H1 (cell line): ENCODE measurements around the gene OR14J1. TPM values are rescaled to one million over a fixed set of nuclear protein-coding genes. Genes with fewer than 3 reads are reported as not detected.

Experiments
- CTCF ChIA-PET: fragments of 300-600 bp; sonication (Branson Sonifier 250); formaldehyde crosslinking; loops from one replicate; lab custom pipeline; 2021; ENCODE audit not compliant: partially characterized antibody; lab: Charles Lee
- POLR2A ChIA-PET: fragments of 300-600 bp; sonication (Branson Sonifier 250); formaldehyde crosslinking; loops from one replicate; lab custom pipeline; 2021; ENCODE audit warnings: inconsistent platforms; ENCODE audit not compliant: partially characterized antibody; lab: Charles Lee
- DNase-seq, 2 experiments: peaks; one replicate each; pipeline versions ENCODE4 v3.0.0 to v3.0.0-alpha.2; 2010 to 2022; ENCODE audit warnings: low spot score in 2 of 2, low read depth in 1 of 2, mixed read lengths in 1 of 2
- FAIRE-seq: peaks from 2 replicates; lab custom pipeline; 2011; peaks lifted over from hg19 to GRCh38; lab: Jason Lieb, UNC
- H2AFZ ChIP-seq: 2 replicates; pipeline ENCODE4 v1.8.1; 2012; ENCODE audit warnings: low read length, inconsistent platforms
- H2AK5ac ChIP-seq: 2 replicates; pipeline ENCODE4 v1.6.1; 2013; ENCODE audit warnings: low read depth, low read length
- H2BK120ac ChIP-seq: replicated peaks from 2 replicates; pipeline ENCODE3; 2013; ENCODE audit warnings: low read depth, low read length, inconsistent platforms
- H2BK12ac ChIP-seq: 2 replicates; pipeline ENCODE4 v1.6.1; 2013; ENCODE audit warnings: low read depth, low read length
- H2BK15ac ChIP-seq: 2 replicates; pipeline ENCODE4 v1.6.1; 2013; ENCODE audit warnings: low read length
- H2BK20ac ChIP-seq: 2 replicates; pipeline ENCODE4 v1.6.1; 2013; ENCODE audit warnings: low read length
- H2BK5ac ChIP-seq: 2 replicates; pipeline ENCODE4 v1.6.1; 2013; ENCODE audit warnings: low read depth, low read length
- H3K14ac ChIP-seq: 2 replicates; pipeline ENCODE4 v1.6.1; 2013; ENCODE audit warnings: inconsistent platforms; ENCODE audit not compliant: insufficient read length
- H3K18ac ChIP-seq: 2 replicates; pipeline ENCODE4 v1.6.1; 2013; ENCODE audit warnings: low read length; ENCODE audit errors: extremely low read depth
- H3K23ac ChIP-seq: 2 replicates; pipeline ENCODE4 v1.6.1; 2013; ENCODE audit warnings: inconsistent platforms; ENCODE audit not compliant: insufficient read length
- H3K23me2 ChIP-seq: 2 replicates; pipeline ENCODE4 v1.6.1; 2013; ENCODE audit warnings: low read depth, low read length
- H3K27ac ChIP-seq: 2 replicates; pipeline ENCODE4 v1.6.1; 2011; ENCODE audit warnings: low read depth, low read length, inconsistent platforms
- H3K27me3 ChIP-seq, 4 experiments: replicated peaks in 1 of 4; 1 replicate in 1 of 4; 2 replicates in 3 of 4; pipeline versions ENCODE4 v1.6.1 to v1.8.1; 2011 to 2013; ENCODE audit warnings: low read length in 3 of 4, mild to moderate bottlenecking in 3 of 4, inconsistent platforms in 2 of 4, mixed read lengths in 2 of 4, moderate library complexity in 1 of 4; ENCODE audit not compliant: control insufficient read depth in 3 of 4, insufficient read depth in 3 of 4; ENCODE audit errors: extremely low read depth in 1 of 4
- H3K36me3 ChIP-seq, 4 experiments: 2 replicates each; pipeline versions ENCODE4 v1.6.1 to v1.8.1; 2011 to 2013; ENCODE audit warnings: mild to moderate bottlenecking in 4 of 4, low read length in 3 of 4, moderate library complexity in 2 of 4, control low read depth in 1 of 4, inconsistent platforms in 1 of 4; ENCODE audit not compliant: insufficient read depth in 4 of 4, control insufficient read depth in 2 of 4
- H3K4ac ChIP-seq: replicated peaks from 2 replicates; pipeline ENCODE3; 2013; ENCODE audit warnings: low read length, low read depth, mixed read lengths, inconsistent platforms; ENCODE audit not compliant: insufficient read length
- H3K4me1 ChIP-seq, 4 experiments: replicated peaks in 1 of 4; 1 replicate in 1 of 4; 2 replicates in 3 of 4; pipeline versions ENCODE4 v1.6.1 to v1.8.1; 2011 to 2013; ENCODE audit warnings: low read length in 3 of 4, inconsistent platforms in 2 of 4, mixed read lengths in 1 of 4; ENCODE audit not compliant: insufficient read depth in 4 of 4, control insufficient read depth in 3 of 4
- H3K4me2 ChIP-seq, 2 experiments: 2 replicates each; pipeline versions ENCODE4 v1.6.1 to v1.8.1; 2011 to 2013; ENCODE audit warnings: low read depth in 2 of 2, low read length in 2 of 2, control low read depth in 1 of 2, inconsistent platforms in 1 of 2, mild to moderate bottlenecking in 1 of 2; ENCODE audit not compliant: insufficient read depth in 1 of 2
- H3K4me3 ChIP-seq, 4 experiments: fragments of 200-600, 300-600 bp in 1 of 4; sonication (generic), shearing (Covaris generic), sonication (Bioruptor Twin) in 1 of 4; 2 replicates each; pipeline versions ENCODE4 v1.5.1 to v1.8.1; 2011 to 2016; ENCODE audit warnings: low read length in 4 of 4, low read depth in 3 of 4, control low read depth in 2 of 4, inconsistent platforms in 2 of 4, mild to moderate bottlenecking in 2 of 4, mixed read lengths in 1 of 4, moderate library complexity in 1 of 4; ENCODE audit not compliant: insufficient read depth in 2 of 4; ENCODE audit errors: extremely low read depth in 1 of 4
- H3K56ac ChIP-seq: replicated peaks from 2 replicates; pipeline ENCODE3; 2013; ENCODE audit warnings: low read depth, mild to moderate bottlenecking, mixed read lengths, low read length, inconsistent platforms; ENCODE audit not compliant: insufficient read length
- H3K79me1 ChIP-seq: 2 replicates; pipeline ENCODE4 v1.6.1; 2013; ENCODE audit warnings: low read depth, low read length, control low read depth
- H3K79me2 ChIP-seq, 2 experiments: 2 replicates each; pipeline versions ENCODE4 v1.6.1 to v1.8.1; 2012 to 2013; ENCODE audit warnings: low read length in 2 of 2, mild to moderate bottlenecking in 2 of 2, inconsistent platforms in 1 of 2; ENCODE audit not compliant: insufficient read depth in 2 of 2, control insufficient read depth in 1 of 2
- H3K9ac ChIP-seq, 4 experiments: replicated peaks in 1 of 4; 1 replicate in 1 of 4; 2 replicates in 3 of 4; pipeline versions ENCODE4 v1.6.1 to v1.8.1; 2011 to 2013; ENCODE audit warnings: low read depth in 3 of 4, low read length in 3 of 4, control low read depth in 2 of 4, mild to moderate bottlenecking in 2 of 4, moderate library complexity in 2 of 4, inconsistent platforms in 1 of 4; ENCODE audit errors: extremely low read depth in 1 of 4
- H3K9me3 ChIP-seq, 2 experiments: 2 replicates each; pipeline versions ENCODE4 v1.6.1 to v1.8.1; 2012 to 2013; ENCODE audit warnings: mild to moderate bottlenecking in 2 of 2, moderate library complexity in 2 of 2, control low read depth in 1 of 2, inconsistent platforms in 1 of 2, low read depth in 1 of 2, low read length in 1 of 2, mixed read lengths in 1 of 2; ENCODE audit not compliant: insufficient read depth in 2 of 2
- H4K20me1 ChIP-seq, 2 experiments: replicated peaks in 1 of 2; 2 replicates each; pipeline versions ENCODE3 to v1.8.1; 2011 to 2013; ENCODE audit warnings: inconsistent platforms in 2 of 2, low read length in 2 of 2, mild to moderate bottlenecking in 1 of 2; ENCODE audit not compliant: insufficient read depth in 2 of 2, control insufficient read depth in 1 of 2
- H4K5ac ChIP-seq: 2 replicates; pipeline ENCODE4 v1.6.1; 2013; ENCODE audit warnings: low read length, low read depth, mixed read lengths, inconsistent platforms; ENCODE audit not compliant: insufficient read length
- H4K8ac ChIP-seq: 2 replicates; pipeline ENCODE4 v1.8.0; 2013; ENCODE audit warnings: mild to moderate bottlenecking, moderate library complexity, low read length, inconsistent platforms; ENCODE audit not compliant: insufficient read depth; ENCODE audit errors: extremely low read depth
- H4K91ac ChIP-seq: replicated peaks from 2 replicates; pipeline ENCODE3; 2013; ENCODE audit warnings: low read length, mixed read lengths, inconsistent platforms; ENCODE audit not compliant: insufficient read length
- CBX8 ChIP-seq: fragments of 300-800, 300-1000 bp; sonication (generic); IDR thresholded peaks from 2 replicates; pipeline ENCODE4 v1.7.1; 2016; ENCODE audit warnings: low read depth, low read length, borderline replicate concordance
- HDAC6 ChIP-seq: IDR thresholded peaks from one replicate; pipeline ENCODE4 v1.7.1; 2012; ENCODE audit warnings: low read depth, mild to moderate bottlenecking, inconsistent platforms, low read length, moderate library complexity
- KDM1A ChIP-seq: fragments of 200-600, 300-600 bp; sonication (generic); IDR thresholded peaks from 2 replicates; pipeline ENCODE4 v1.7.1; 2016; ENCODE audit warnings: mild to moderate bottlenecking, low read length, borderline replicate concordance
- KDM4A ChIP-seq: IDR thresholded peaks from one replicate; pipeline ENCODE4 v1.7.1; 2012; ENCODE audit warnings: low read depth, mild to moderate bottlenecking, moderate library complexity, low read length, inconsistent platforms; ENCODE audit not compliant: severe bottlenecking
- NRF1 ChIP-seq: IDR thresholded peaks from 2 replicates; pipeline ENCODE4 v1.6.1; 2011; ENCODE audit warnings: mild to moderate bottlenecking, low read depth, low read length, improper control_type of control experiment
- RBBP5 ChIP-seq: IDR thresholded peaks from 2 replicates; pipeline ENCODE4 v1.7.1; 2012; ENCODE audit warnings: low read depth, mild to moderate bottlenecking, inconsistent platforms, low read length, moderate library complexity, borderline replicate concordance
- SUZ12 ChIP-seq: fragments of 200-600 bp; sonication (generic); IDR thresholded peaks from 2 replicates; pipeline ENCODE4 v1.6.1; 2012; ENCODE audit warnings: mild to moderate bottlenecking, inconsistent platforms, low read length, moderate library complexity, mixed read lengths
- TAF7 ChIP-seq: optimal IDR thresholded peaks from 2 replicates; pipeline ENCODE3; 2011; ENCODE audit warnings: low read depth, mild to moderate bottlenecking, inconsistent platforms, low read length, moderate library complexity, borderline replicate concordance
- WGBS, 2 experiments: shearing (Covaris generic) in 1 of 2; methylation state at CpG; one replicate each; pipeline versions ENCODE4 v1.1.6 to v1.1.7; 2013 to 2015; ENCODE audit warnings: low lambda C conversion rate in 2 of 2, mixed read lengths in 2 of 2, inconsistent platforms in 1 of 2, low coverage in 1 of 2, missing lambda C conversion rate in 1 of 2; ENCODE audit not compliant: insufficient replicate concordance in 2 of 2, insufficient coverage in 1 of 2, insufficient read length in 1 of 2; ENCODE audit errors: extremely low coverage in 1 of 2, missing lambda C conversion rate in 1 of 2; 5-methylcytosine and 5-hydroxymethylcytosine counted together
- long read RNA-seq, 2 experiments: library from RNA in 1 of 2; library from capped mRNA in 1 of 2; stranded (forward); transcript quantifications; one replicate each; pipeline ENCODE4 v2.0.0, GENCODE V29; 2021; ENCODE audit warnings: inconsistent platforms in 1 of 2
- polyA minus RNA-seq, 3 experiments: library from RNA; depleted of rRNA, polyadenylated mRNA; stranded (reverse); fragments of >200 nt; gene quantifications; 1 replicate in 2 of 3; 2 replicates in 1 of 3; pipeline ENCODE4 v1.2.3, GENCODE V29; 2011
- polyA plus RNA-seq, 7 experiments: library from polyadenylated mRNA; depleted of rRNA in 3 of 7; stranded (reverse) in 5 of 7; unstranded in 2 of 7; fragments of >200 nt in 5 of 7; fragments of 200-250 nt in 2 of 7; gene quantifications; 1 replicate in 5 of 7; 2 replicates in 1 of 7; 4 replicates in 1 of 7; pipeline versions ENCODE4 v1.2.1 to v1.2.3, GENCODE V29; 2011 to 2013; ENCODE audit warnings: missing spikeins in 2 of 7, mixed read lengths in 2 of 7
- total RNA-seq: library from RNA; stranded (reverse); fragmentation: NEBNext Ultra II Directional; extraction: Animal tissue kit (Norgen Biotek cat#: 25700); gene quantifications from 2 replicates; pipeline ENCODE4 v1.2.1, GENCODE V29; 2021

Gene OR14J1, protein sequence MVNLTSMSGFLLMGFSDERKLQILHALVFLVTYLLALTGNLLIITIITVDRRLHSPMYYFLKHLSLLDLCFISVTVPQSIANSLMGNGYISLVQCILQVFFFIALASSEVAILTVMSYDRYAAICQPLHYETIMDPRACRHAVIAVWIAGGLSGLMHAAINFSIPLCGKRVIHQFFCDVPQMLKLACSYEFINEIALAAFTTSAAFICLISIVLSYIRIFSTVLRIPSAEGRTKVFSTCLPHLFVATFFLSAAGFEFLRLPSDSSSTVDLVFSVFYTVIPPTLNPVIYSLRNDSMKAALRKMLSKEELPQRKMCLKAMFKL
- total RNA-seq = not detected in 2 replicates
- polyA plus RNA-seq (2011; rRNA removed) = not detected in 2 replicates
- polyA plus RNA-seq (2011; cell fraction: cytosol; rRNA removed) = not detected
- not detected for polyA plus RNA-seq (2011; cell fraction: nucleus; rRNA removed)
- polyA plus RNA-seq (2012, experiment 1 of 2) = not detected in 4 replicates
- polyA plus RNA-seq (2012, experiment 2 of 2) = not detected
- not detected for polyA plus RNA-seq (2013, experiment 1 of 2)
- polyA plus RNA-seq (2013, experiment 2 of 2) = not detected
- 0.10 TPM in 1 of 2 replicates, not detected in the other for polyA minus RNA-seq (2011; rRNA and poly(A)+ RNA removed)
- not detected for polyA minus RNA-seq (2011; cell fraction: cytosol; rRNA and poly(A)+ RNA removed)
- 0.10 TPM for polyA minus RNA-seq (2011; cell fraction: nucleus; rRNA and poly(A)+ RNA removed)
- long read RNA-seq, experiment 1 = 0 reads
- long read RNA-seq, experiment 2 = 0 reads

DNA sequence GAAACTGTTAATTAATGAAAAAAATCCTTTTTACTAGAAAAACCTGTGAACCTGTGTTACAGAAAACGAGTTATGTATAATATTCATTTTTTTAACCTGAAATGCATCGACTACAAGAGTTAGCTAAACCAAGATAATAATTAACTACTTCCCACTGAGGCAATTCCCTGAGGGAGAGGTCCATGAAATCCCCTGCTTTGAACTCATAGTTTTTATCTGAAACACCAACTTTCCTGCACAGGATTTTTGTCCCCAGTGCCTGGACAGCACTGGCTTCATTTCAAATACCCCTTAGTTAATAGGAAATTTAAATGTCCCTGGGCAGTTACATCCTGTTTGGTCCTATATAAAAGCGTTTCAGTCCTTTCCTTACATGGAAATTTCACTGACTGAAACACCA lies at the start of gene OR14J1:
TSS of gene OR14J1 (plus strand) at position 386 of the 400 bp plus-strand sequence. CDS start 4,989 bp downstream, outside the sequence.
- no peak within 1 kb of the TSS for H3K4ac ChIP-seq
- H3K79me1 ChIP-seq = no peaks in the 10 kb centered on the region
- H4K91ac ChIP-seq = no peak within 1 kb of the TSS
- no peak within 1 kb of the TSS for H3K4me2 ChIP-seq
- TF ChIP-seq RBBP5 (no peak), KDM4A (no peak), HDAC6 (no peak), NRF1 (no peak), KDM1A (no peak), TAF7 (no peak), CBX8 (no peak), SUZ12 (no peak)
- no peak within 1 kb of the TSS for H3K18ac ChIP-seq
- no peaks in the 10 kb centered on the region for H4K20me1 ChIP-seq
- no peak within 1 kb of the TSS for H3K27ac ChIP-seq
- 89% methylated on average over 3 of the region's 3 CpGs; no CpG with 5 or more reads in 1 of the 2 experiments for WGBS, 2 experiments
- no peak within 1 kb of the TSS for H3K56ac ChIP-seq
- no peak within 1 kb of the TSS for H2BK12ac ChIP-seq
- H2BK15ac ChIP-seq = no peak within 1 kb of the TSS
- no peaks in the 10 kb centered on the region for H3K36me3 ChIP-seq
- FAIRE-seq = no peak
- no peak within 1 kb of the TSS for H3K4me3 ChIP-seq
- ChIA-PET POLR2A (no interaction called here), CTCF (no interaction called here)
- H2BK20ac ChIP-seq = no peak within 1 kb of the TSS
- H3K23ac ChIP-seq = no peak within 1 kb of the TSS
- H3K27me3 ChIP-seq = no peaks in the 10 kb centered on the region
- H3K79me2 ChIP-seq = no peaks in the 10 kb centered on the region
- H3K14ac ChIP-seq = no peak within 1 kb of the TSS
- H3K9me3 ChIP-seq = no peaks in the 10 kb centered on the region
- H2BK120ac ChIP-seq = no peak within 1 kb of the TSS
- no peak within 1 kb of the TSS for H2BK5ac ChIP-seq
- no peak within 1 kb of the TSS for H4K5ac ChIP-seq
- DNase-seq = no peak
- H2AFZ ChIP-seq = no peak within 1 kb of the TSS
- H3K4me1 ChIP-seq = no peaks in the 10 kb centered on the region
- no peak within 1 kb of the TSS for H4K8ac ChIP-seq
- no peaks in the 10 kb centered on the region for H3K23me2 ChIP-seq
- H2AK5ac ChIP-seq = no peak within 1 kb of the TSS
- no peak within 1 kb of the TSS for H3K9ac ChIP-seq
